GM18867 (cell line): ENCODE results near the gene FREM1.
"Not testable (repeated sequence)": the region's sequence is repeated elsewhere in the genome, so short reads cannot be mapped to it uniquely, and the experiment has no call there.

ENCODE experiments used
- ATAC-seq: cut with Tn5 transposase; IDR thresholded peaks from one replicate; pipeline ENCODE4 v1.9.1; 2021; ENCODE audit warnings: mild to moderate bottlenecking, moderate library complexity; ENCODE audit not compliant: unreplicated experiment

FREM1 gene

DNA sequence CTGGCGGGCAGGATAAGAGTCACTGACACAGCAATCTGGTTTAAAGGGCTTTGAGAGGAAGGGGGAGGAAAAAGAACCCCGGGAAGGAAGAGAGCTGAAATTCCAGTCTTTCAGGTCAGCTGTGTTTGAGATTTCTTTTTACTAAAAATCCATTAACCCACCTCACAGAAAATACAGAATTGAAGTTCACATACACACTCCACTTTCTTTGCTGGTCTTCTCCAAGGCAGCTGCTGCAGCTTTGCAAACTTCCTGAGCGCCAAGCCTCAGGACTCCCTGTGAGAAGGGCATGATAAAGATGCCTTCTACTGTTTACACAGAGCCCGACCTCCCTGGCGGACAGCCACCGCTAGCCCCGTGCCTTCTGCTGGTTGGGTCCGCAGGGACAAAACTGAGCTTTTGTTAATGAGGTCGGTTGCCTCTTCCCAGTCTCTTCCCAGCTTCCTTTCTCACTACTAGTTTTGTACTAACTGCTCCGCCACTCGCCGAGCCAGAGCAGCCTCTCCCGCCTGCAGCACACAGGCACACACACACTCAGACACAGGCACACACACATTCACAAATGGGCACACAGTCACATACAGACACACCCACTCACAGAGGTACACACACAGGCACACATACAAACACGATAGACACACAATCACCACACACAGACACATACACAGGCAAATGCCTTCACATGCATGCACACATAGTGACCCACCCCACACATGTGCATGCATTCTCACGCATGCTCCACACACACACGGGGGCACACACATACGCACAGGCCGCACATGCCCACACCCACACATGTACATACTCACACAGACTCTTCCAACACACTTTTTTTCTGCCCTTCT lies at the start of gene FREM1:
FREM1 (minus strand) TSS at position 468 of the 845 bp plus-strand sequence. CDS start 41,451 bp downstream, outside the sequence.
- ATAC-seq = no peak

GRCh38 chr9:14958989-14959388 lies 48.8 kb upstream of the FREM1 start:
- no peak for ATAC-seq

GRCh38 chr9:14957109-14957508 lies 46.9 kb upstream of the FREM1 start:
- ATAC-seq = no peak

- ATAC-seq = no peak
Measured at GRCh38 chr9:14956208-14956607, 46.0 kb upstream of the FREM1 start.

GRCh38 chr9:14945351-14945750 lies 35.1 kb upstream of the FREM1 start:
- no peak for ATAC-seq

- no peak for ATAC-seq
Measured at GRCh38 chr9:14941501-14942405, 31.5 kb upstream of the FREM1 start.

GRCh38 chr9:14939378-14939777 lies 29.1 kb upstream of the FREM1 start:
- no peak for ATAC-seq

- ATAC-seq = no peak
Measured at GRCh38 chr9:14937216-14937615, 27.0 kb upstream of the FREM1 start.

DNA sequence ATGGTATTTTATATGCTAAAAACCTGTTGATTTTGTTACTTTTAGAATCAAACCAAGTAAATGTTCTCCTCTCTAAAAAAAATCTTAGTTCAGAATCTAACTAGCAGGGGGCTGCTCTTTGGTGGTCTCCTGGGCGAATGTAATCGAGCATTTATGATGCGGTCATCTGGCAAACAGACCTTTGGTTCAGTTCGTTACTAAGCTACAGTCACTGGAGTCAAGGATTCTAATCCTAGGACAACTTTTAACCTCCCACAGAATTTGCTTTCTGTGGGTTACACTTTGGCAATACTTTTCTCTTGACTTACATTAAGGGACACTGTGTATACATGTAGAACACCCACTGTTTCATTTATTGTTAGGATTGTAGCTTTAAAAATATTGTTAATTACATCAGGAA lies 26.3 kb upstream of the FREM1 start:
- no peak for ATAC-seq

DNA sequence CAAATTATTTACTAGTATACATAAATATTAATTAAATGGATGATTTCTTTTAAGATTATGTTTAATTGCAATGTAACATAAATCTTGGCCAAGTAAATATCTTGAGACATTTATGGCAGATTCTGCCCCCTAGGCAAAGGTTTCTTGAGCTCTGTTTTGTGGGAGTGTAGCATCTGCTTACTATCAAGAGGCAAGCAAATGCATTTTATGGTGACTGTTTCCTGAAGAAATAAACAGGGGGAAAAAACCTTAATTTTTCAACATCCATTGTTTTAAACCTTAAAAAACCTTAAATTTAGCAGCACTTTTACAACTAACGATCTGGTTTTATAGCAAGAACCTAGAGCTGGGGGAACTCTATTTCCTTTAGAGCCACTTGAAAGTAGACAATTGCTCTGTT lies 25.7 kb upstream of the FREM1 start:
- no peak for ATAC-seq

GRCh38 chr9:14935106-14935751 lies 25.0 kb upstream of the FREM1 start:
- no peak for ATAC-seq

- no peak for ATAC-seq
Measured at GRCh38 chr9:14932641-14933040, 22.4 kb upstream of the FREM1 start.

DNA sequence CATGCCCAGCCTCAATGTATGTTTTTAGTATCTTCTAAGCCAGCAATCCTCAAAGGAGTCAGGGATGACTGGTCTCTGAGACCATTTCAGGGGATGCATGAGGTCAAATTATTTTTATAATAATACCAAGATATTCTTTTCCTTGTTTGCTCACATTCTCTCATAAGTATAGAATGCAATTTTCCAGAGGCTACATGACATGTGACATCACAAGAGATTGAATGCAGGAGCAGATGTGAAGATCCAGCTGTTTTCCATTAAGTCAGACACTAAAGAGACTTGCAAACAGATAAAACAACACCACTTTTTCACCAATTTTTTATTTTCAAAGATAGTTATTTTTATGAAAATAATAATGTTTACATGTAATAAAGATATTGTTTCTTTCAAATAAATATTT lies 22.0 kb upstream of the FREM1 start:
- no peak for ATAC-seq

GRCh38 chr9:14926941-14927624 lies 16.9 kb upstream of the FREM1 start:
- ATAC-seq = no peak

- ATAC-seq = no peak
Measured at GRCh38 chr9:14924230-14925219, 14.3 kb upstream of the FREM1 start.

DNA sequence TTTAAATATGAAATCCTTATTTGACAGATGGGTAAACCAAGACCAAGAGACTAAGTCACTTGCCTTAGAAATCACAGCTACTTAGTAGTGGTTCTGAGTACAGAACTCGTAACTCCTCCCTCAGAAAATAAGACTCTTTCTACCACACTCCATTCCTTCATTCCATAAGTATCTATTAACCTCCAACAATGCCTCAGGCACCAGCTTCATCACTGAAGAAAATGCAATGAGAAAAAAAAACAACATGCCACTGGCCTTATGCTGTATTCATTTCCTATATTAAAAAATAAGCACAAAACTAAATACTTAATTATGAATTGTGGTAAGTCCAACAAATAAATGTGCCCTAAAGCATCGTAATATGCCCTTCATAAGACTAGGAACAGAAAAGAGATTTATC lies 13.5 kb upstream of the FREM1 start:
- no peak for ATAC-seq

DNA sequence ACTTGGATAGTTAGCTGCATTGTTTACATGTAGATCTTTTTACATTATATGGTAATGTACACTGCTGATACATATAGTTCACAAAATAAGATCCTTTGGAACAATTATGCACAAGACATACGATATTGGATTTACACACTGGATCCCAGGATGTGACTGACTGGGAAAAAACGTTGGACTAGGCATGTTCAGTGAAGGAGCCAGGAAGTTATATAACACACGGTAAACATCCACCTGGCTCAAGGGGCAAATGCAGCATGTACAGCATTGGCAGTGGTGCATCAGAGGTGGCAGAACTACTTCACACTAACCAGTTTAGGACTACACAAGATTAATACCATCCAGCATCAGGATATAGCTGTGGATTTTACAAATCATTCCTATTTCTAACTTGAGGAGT lies 10.6 kb upstream of the FREM1 start:
- ATAC-seq = not testable (repeated sequence)

- ATAC-seq = no peak
Measured at GRCh38 chr9:14913366-14913765, 3.1 kb upstream of the FREM1 start.

- ATAC-seq = no peak
Measured at GRCh38 chr9:14912859-14913258, 2.6 kb upstream of the FREM1 start.

DNA sequence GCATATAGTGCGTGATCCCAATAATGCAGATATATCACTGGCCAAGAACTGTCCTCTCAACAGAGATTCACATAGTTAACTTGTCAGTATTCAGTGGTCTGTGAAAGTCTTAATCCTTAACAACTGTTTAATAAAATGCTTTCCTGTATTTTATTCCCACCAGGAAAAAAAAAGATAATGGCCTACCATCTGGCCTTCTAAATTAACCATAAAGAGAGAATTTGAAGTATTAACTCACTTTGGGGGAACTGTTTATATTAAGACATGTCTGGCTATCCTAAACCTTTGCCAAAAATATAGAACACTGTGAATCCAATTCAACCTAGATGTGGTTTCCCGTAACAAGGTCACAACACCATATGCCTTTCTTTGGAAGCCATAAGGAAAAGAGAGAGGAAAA lies 818 bp upstream of the FREM1 start:
- no peak for ATAC-seq
